T-helper 2 cell (primary cell): ENCODE results near the gene EML3.
"Not testable (repeated sequence)": the region's sequence is repeated elsewhere in the genome, so short reads cannot be mapped to it uniquely, and the experiment has no call there.

Source experiments
- DNase-seq, 5 experiments: peaks; one replicate each; pipeline versions ENCODE4 v3.0.0 to v3.0.0-alpha.2; 2012 to 2022

Gene EML3

GRCh38 chr11:62569611-62570010 lies 43.0 kb downstream of the EML3 start:
- DNase-seq, result no peak

DNA sequence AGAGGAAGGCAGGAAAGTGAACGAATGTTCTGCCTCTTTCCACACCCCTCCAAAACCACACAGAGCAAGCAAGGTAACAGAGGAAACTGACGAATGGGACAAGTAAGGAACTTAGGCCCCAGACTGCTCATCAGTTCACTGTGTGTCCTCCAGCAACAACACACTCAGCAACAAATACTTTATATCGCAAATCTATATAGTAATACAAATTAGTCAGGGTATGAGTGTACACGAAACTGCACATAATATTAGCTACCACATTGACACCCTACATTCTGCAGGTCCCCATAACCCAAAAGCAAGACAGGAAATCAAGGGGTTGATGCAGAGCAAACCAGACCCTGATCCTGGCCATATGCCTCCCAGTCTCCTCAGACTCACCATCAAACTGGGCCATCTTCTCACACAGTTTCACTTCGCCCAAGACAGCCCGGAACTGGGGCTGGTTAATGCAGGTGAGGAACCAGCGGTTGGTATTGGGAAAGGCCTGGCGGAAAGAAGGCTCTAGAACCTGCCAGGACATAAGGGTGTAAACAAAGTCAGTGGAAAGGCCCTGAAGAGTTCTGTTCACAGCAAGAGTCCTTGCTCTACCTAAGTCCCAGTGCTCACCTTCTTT lies 45.4 kb downstream of the EML3 start:
- peak in 1 of 5 experiments; percentile 57 for DNase-seq

- DNase-seq, result no peak
These were observed 46.3 kb downstream of the EML3 start for GRCh38 chr11:62566247-62566646.

DNA sequence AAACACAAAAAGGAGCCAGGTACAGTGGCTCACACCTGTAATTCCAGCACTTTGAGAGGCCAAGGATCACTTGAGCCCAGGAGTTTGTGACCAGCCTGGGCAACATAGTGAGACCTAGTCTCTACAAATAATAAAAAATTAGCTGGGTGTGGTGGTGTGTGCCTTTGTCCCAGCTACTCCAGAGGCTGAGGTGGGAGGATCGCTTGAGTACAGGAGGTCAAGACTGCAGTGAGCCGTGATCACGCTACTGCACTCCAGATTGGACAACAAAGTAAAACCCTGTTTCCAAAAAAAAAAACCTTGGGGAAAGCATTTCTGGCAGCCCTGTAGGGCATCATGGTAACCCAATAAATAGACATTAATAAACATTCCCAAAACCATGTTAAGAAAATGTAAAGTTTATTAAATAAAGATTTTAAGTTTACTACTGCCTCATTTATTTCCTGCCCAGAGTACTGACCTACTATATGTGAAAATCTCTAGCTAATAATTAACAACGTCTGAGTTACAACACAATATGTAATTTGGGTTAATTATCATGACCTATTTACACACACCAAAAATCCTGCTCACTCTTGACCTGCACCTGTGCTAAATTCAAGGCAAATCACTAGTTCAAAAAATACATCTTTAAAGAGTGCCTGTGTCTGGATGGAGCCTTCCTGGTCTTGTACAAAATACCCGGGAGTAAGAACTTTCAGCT lies 47.3 kb downstream of the EML3 start:
- no peak for DNase-seq

GRCh38 chr11:62561677-62562230 lies 50.8 kb downstream of the EML3 start:
- not testable (repeated sequence) for DNase-seq

DNA sequence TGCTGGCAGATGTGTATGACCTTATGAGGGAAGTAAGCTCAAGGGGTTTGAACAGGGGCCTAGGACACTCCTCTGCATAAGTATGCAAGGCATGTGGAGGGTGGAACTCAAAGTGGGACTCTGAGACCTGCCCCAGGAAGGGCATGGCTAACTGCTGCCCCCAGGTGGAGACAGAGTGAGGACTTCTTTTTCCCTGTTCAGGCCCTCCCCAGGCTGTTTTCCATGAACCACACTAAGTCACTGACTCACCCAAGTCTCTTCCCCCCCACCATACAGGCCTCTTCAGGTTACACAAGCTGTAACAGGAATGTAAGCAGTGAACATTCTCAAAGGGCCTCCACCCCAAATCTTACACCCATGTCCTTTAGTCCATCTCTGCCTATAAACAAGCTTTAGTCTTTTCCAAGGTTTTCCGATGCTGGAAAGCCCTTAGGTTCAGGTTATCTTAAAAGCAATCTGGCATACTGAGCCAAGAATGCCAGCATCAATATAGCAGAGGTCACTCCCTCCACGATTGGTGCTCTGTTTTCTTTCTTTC lies 51.9 kb downstream of the EML3 start:
- DNase-seq, result peak in 4 of 5 experiments; percentile 66 to 78 (median 71)

GRCh38 chr11:62559626-62560025 lies 52.9 kb downstream of the EML3 start:
- not testable (repeated sequence) for DNase-seq

DNA sequence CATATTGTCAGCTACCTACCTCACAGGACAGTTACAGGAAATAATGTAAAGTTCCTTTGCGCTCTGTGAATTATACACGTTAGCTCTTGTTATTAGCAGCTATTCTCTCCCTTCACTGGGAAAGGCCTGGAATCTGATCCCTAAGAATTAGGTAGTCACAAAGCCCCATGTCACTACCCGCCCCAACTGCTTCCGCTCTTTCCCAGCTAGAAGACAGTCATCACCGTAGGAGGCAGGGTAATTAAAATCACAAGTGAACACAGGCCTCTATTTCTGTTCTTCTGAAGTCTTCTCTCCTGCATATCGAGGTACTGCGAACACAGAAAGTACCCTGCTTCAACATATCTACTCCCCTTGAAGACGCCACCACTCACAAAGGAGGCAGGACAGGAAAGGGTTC lies 53.4 kb downstream of the EML3 start:
- DNase-seq, result no peak

- no peak for DNase-seq
These were observed 53.9 kb downstream of the EML3 start for GRCh38 chr11:62558669-62559068.

DNA sequence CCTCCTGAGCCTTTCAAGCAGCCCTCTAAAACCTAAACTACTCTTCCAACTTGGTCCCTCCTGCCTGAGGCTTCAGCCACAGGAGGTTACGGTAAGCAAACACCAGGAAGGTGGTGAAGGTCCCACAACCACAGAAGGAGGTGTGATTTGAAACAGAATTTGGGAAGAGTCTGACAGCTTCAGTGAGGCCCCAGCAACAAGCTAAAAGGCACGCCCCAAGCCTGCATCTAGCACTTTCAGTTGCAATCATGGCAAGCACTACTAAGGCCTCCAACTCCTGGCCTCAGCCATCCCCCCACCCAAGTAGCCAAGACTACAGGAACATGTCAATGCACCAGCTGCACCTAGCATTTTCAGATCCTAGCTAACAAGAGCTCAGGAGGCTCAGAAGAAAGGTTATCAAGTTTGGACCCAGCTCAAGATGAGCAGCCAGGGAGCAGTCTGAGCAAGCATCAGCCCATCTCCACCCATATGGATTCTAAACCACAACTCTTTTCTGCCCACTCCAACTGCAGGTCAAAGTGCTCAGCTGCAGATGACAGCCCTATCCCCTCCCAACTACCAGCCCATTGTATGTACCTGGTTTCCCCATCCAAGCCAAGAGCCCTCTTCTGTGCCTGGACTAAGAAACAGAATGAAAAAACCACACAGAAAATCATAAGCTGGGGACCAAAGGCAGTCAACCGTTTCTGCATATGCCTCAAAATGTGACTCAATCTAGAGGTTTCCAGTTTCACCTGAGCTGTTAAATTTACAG lies 55.5 kb downstream of the EML3 start:
- DNase-seq, result peak in 2 of 5 experiments; percentile 87 to 97

GRCh38 chr11:62556108-62556874 lies 56.3 kb downstream of the EML3 start:
- DNase-seq, result peak; percentile 49 to 99 (median 75)

GRCh38 chr11:62555464-62556107 lies 57.0 kb downstream of the EML3 start:
- DNase-seq, result peak in 3 of 5 experiments; percentile 68 to 92 (median 86)

- no peak for DNase-seq
These were observed 58.0 kb downstream of the EML3 start for GRCh38 chr11:62554387-62555167.

- DNase-seq, result no peak
These were observed 58.7 kb downstream of the EML3 start for GRCh38 chr11:62553839-62554361.

DNA sequence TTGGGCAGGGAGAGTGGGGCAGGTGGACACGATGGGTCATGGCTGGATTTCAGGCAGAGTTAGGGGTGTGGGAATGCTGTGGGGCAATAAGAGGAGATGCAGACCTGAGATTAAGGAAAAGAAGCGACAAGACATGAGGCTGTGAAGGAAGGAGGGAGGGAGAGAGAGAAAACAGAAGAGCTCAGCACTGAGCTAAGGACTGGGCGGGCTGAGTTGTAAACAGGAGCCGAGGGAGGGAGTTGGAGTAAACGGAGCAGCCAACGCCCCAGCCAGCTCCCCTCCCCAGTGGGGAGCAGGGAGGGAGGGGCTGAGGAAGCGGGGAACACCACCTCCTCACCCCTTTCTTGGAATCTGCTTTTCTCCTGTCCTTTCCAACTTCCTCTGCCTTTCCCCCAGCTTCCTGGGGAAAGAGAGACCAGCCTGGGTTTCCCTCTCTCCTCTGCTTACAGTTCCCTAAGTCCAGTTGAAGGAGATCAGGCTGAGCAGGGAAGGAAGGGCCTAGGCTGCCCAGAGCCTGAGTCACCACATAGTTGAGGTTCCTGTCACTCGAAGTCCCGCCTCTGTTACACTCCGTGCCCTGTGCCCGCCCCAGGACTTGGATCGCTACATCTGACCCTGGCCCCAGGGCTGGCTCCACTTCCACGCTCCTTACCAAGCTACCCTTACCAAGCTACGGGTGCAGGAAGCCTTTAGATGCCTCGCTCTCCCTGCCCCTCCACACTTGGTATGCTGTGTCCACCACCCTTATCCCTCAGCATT lies 59.3 kb downstream of the EML3 start:
- peak in 3 of 5 experiments; percentile 46 to 81 (median 63) for DNase-seq

DNA sequence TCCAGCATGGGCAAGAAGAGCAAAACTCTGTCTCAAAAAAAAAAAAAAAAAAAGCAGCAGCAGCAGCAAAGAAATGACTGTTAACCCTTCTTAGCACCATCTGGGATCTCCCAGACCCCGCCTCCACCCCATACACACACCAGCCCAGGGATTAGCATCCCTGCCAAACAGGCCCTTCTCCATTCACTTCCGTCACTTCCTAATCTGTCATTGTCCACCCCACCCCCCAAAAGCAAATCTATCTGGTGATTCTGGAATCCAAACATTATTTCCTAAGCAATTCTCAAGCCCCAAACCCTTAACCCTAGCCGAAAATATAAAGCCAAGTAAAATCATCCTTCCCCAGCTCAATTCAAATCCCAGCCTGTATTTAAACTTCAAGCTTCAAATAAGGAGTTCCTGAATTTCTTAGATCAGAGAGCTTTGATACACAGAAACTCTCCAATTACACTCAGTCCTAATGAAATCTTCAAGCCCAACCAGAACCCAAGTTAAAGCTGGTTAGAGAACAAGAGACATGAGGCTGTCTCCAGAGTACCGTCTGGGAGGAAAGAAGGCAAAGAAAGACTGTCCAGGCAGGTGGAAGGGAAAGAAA lies 60.0 kb downstream of the EML3 start:
- DNase-seq, result peak in 1 of 5 experiments; percentile 35
